Measurements from ENCODE around the gene VILL. TPM values are rescaled to one million over a fixed set of nuclear protein-coding genes. Genes with fewer than 3 reads are reported as not detected.

Gene VILL
- total RNA-seq, 4 donors from 2014 or later, result 0.51 to 4.6 (median 0.66) TPM

DNA sequence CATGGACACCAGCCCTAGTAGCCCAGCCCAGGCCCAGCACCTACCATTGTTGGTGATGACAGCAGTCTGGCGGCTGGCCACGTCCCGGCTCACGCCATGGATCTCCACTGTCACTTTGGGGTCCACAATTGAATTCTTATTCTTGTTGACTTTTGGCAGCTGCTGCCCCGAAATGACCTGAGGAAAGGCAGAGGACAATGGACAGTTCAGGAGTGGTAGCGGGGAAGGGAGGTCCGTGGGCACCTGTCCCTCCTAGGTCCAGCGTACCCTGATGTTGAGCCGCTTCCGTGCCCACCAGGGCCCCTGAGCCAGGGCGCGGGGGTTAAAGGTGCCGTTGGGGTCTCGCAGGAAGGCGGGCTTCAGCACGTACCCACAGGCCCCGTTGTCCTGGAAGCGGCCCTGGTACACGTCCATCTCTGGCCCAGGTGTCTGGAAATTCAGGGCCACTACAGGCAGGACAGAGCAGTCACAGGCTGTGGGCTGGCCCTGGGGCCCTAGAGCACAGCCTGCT, 17.7 kb downstream of the VILL start:
- no peak for ATAC-seq
- Histone ChIP-seq H3K36me3 (peaks cover 0 to 7% of the 10 kb centered on the region in 2 donors), H3K9me3 (no peaks in the 10 kb centered on the region), H3K27ac (no peak overlapping the region), H3K27me3 (no peaks in the 10 kb centered on the region), H3K4me1 (no peaks in the 10 kb centered on the region), H3K4me3 (no peak overlapping the region)
- intact Hi-C loops (cut with DNase I; ENCODE audit: low total_unique reads) (no loop called here), in situ Hi-C loops (cut with MboI; ENCODE audit: low sequenced_read_pairs in 4 of 4) (no loop called here)
- TF ChIP-seq, protein P1, sequence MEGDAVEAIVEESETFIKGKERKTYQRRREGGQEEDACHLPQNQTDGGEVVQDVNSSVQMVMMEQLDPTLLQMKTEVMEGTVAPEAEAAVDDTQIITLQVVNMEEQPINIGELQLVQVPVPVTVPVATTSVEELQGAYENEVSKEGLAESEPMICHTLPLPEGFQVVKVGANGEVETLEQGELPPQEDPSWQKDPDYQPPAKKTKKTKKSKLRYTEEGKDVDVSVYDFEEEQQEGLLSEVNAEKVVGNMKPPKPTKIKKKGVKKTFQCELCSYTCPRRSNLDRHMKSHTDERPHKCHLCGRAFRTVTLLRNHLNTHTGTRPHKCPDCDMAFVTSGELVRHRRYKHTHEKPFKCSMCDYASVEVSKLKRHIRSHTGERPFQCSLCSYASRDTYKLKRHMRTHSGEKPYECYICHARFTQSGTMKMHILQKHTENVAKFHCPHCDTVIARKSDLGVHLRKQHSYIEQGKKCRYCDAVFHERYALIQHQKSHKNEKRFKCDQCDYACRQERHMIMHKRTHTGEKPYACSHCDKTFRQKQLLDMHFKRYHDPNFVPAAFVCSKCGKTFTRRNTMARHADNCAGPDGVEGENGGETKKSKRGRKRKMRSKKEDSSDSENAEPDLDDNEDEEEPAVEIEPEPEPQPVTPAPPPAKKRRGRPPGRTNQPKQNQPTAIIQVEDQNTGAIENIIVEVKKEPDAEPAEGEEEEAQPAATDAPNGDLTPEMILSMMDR (IDR thresholded peaks at IDR 0.05 in 4 of 5, conservative IDR thresholded peaks at IDR 0.05 in 1 of 5), result no peak
- TF ChIP-seq POLR2A (IDR thresholded peaks at IDR 0.05), result no peak
- DNase-seq, result no peak

DNA sequence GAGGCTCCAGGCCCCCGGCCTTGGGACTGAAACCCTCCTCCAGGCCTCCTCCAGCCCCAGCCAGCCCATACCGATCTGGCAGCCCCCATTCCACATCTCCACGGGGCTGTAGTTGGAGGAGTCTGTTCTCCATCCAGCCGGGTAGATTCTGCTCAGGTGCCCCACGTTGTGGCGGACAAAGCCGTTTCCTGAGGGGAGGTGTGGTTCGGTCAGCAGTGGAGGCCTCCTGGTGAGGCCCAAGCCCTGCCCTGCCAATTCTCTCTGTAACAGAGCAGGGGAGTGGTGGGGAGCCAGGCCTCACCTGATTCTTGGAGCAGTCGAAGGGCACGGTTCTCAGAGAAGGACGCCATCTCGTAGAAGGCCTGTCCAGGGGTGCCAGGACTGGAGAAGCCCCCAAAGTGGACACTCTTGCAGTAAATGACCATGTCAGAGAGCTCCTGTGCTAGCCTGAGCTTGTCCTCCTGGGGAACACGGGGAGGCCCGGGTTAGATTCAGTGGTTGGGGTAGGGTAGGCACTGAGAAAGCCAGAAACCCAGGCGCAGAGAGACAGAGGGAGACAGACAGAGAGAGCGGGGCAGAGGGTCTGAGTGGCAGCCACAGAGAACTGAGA, 18.5 kb downstream of the VILL start:
- H3K27me3 ChIP-seq, result no peaks in the 10 kb centered on the region
- intact Hi-C loops (cut with DNase I; ENCODE audit: low total_unique reads), result no loop called here
- H3K9me3 ChIP-seq, result no peaks in the 10 kb centered on the region
- peaks cover 0 to 12% of the 10 kb centered on the region in 2 donors for H3K36me3 ChIP-seq
- H3K4me3 ChIP-seq, result no peak overlapping the region
- no peak for TF ChIP-seq POLR2A (IDR thresholded peaks at IDR 0.05)
- TF ChIP-seq, protein P1 (IDR thresholded peaks at IDR 0.05 in 4 of 5, conservative IDR thresholded peaks at IDR 0.05 in 1 of 5), result no peak
- in situ Hi-C loops (cut with MboI; ENCODE audit: low sequenced_read_pairs in 4 of 4), result no loop called here
- DNase-seq (no peak), ATAC-seq (no peak)
- no peaks in the 10 kb centered on the region for H3K4me1 ChIP-seq
- no peak overlapping the region for H3K27ac ChIP-seq

DNA sequence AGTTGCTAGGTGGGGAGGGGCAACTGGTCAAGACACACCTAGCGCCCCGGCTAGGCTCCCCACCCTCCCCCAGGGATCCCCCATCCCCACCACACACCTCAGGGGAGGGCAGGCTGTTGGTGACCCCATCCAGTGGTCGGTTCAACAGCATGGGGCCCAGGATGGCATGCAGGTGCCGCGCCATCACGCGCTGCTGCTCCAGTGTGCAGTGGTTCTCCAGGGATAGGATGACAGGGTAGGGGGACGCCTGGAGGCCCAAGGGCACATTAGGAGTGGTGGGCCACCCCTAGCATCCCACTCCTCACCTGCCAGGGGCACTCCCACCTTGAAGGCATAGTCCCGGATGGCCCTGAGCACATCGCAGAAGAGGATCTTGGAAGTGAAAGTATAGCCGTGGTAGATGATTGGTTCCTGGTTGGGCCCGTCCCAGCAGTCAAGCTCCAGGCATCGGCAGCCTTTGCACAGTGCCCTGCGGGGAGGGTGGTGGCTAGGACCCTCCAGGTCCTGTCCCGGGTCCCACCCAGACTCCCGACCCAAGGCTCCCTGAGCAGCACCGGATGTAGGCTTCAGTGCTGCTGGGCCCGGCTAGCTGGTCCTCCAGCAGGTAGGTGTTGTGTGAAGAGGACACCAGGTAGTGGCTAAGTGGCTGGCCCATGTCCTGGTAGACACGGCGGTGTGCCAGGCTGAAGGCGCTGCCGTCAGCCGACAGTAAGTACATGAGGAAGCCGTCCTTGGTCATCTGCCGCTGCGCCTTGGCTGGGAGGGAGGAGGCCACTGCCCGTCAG, 19.4 kb downstream of the VILL start:
- no peak for ATAC-seq
- Histone ChIP-seq H3K27me3 (no peaks in the 10 kb centered on the region), H3K4me3 (no peak overlapping the region), H3K27ac (no peak overlapping the region), H3K4me1 (no peaks in the 10 kb centered on the region), H3K9me3 (no peaks in the 10 kb centered on the region), H3K36me3 (peaks cover 0 to 12% of the 10 kb centered on the region in 2 donors)
- no peak for DNase-seq
- intact Hi-C loops (cut with DNase I; ENCODE audit: low total_unique reads), result no loop called here
- TF ChIP-seq, protein P1 (IDR thresholded peaks at IDR 0.05 in 4 of 5, conservative IDR thresholded peaks at IDR 0.05 in 1 of 5), result no peak
- no peak for TF ChIP-seq POLR2A (IDR thresholded peaks at IDR 0.05)
- in situ Hi-C loops (cut with MboI; ENCODE audit: low sequenced_read_pairs in 4 of 4), result no loop called here

DNA sequence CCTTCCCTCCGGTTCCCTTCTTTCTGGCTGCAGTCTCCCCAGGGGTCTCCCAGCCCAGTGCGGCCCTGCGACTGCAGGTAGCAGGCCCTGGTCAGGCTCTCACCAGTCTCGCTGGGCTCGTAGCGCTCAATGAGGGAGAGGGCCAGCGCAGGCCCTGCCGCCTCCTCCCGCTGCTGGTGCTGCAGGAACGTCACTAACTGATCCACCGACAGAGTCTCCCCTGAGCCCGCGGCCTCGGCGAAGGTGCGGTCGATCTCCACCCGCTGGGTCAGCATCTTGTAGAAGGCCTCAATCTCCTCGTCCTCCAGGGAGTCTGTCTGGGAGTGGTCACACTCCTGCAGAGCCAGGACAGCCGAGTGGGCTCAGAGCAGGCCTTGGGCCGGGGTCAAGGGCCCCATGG, 20.5 kb downstream of the VILL start:
- Histone ChIP-seq H3K9me3 (no peaks in the 10 kb centered on the region), H3K4me1 (no peaks in the 10 kb centered on the region), H3K4me3 (no peak overlapping the region), H3K27me3 (no peaks in the 10 kb centered on the region), H3K27ac (no peak overlapping the region), H3K36me3 (peaks cover 0 to 22% of the 10 kb centered on the region in 2 donors)
- in situ Hi-C loops (cut with MboI; ENCODE audit: low sequenced_read_pairs in 4 of 4) (no loop called here), intact Hi-C loops (cut with DNase I; ENCODE audit: low total_unique reads) (no loop called here)
- TF ChIP-seq, protein P1 (IDR thresholded peaks at IDR 0.05 in 4 of 5, conservative IDR thresholded peaks at IDR 0.05 in 1 of 5), result no peak
- TF ChIP-seq POLR2A (IDR thresholded peaks at IDR 0.05), result no peak
- no peak for ATAC-seq
- no peak for DNase-seq

All from gastrocnemius medialis (tissue), 4 donors.